GM19324 (cell line): Measurements from ENCODE around the gene IMMP2L.
"Not testable (repeated sequence)": the region's sequence is repeated elsewhere in the genome, so short reads cannot be mapped to it uniquely, and the experiment has no call there.

Experiments
- ATAC-seq: cut with Tn5 transposase; IDR thresholded peaks from one replicate; pipeline ENCODE4 v1.9.1; 2021; ENCODE audit warnings: mild to moderate bottlenecking, moderate library complexity; ENCODE audit not compliant: unreplicated experiment, low FRiP score

IMMP2L gene

DNA sequence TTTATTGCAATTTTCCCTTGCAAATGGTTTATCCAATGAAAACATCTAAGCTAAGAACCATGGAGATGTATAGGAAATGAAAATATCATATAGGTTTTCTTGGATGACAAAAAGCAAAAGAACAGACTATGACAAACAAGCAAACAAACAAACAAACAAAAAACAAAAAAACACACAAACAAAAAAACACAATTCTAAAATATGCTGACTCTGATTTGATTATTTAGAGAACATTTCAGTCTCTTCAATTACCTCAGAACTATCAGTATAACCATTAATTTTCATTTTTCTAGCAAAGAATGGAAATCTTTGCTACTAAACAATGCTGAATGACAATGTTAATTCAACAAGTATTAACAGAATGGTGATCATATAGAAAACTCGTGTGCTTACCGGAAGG lies 840.9 kb downstream of the IMMP2L start:
- ATAC-seq, result no peak

DNA sequence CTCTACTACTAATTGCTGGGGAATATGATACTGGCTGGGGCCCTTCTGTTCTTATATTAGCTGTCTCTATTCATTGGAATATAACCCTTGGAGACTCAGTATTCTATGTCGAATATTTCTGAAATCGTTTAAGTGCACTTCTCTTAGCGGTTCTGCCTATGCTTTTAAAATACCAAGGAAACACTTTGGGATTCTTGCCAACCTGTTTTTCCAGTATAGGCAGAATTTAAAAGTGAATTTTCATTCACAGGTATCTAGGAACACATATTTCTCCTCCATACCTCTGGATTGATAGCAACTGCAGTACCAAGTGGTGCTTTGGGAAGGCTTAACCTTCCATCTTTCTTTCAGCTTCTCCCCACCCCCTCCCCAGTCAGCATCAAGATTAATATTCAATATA lies 841.7 kb downstream of the IMMP2L start:
- ATAC-seq, result no peak

DNA sequence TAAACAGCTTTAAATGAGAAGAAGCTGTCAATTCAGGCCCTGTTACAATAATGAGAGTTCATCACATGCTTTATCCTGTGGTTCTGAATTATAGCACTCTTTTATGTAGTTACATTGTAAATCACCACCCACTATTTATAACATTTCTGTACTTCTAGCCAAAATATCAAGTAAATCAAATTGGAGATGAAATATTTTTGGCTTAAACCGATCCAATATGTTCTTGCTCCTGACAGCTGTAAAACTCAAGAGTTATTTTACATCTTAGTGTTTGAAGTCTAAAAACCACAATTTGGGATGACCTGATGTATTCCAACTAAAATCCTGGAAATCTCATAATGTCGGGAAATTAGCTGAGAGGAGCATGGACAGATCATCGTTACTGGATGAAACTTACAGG lies 842.6 kb downstream of the IMMP2L start:
- ATAC-seq, result no peak

DNA sequence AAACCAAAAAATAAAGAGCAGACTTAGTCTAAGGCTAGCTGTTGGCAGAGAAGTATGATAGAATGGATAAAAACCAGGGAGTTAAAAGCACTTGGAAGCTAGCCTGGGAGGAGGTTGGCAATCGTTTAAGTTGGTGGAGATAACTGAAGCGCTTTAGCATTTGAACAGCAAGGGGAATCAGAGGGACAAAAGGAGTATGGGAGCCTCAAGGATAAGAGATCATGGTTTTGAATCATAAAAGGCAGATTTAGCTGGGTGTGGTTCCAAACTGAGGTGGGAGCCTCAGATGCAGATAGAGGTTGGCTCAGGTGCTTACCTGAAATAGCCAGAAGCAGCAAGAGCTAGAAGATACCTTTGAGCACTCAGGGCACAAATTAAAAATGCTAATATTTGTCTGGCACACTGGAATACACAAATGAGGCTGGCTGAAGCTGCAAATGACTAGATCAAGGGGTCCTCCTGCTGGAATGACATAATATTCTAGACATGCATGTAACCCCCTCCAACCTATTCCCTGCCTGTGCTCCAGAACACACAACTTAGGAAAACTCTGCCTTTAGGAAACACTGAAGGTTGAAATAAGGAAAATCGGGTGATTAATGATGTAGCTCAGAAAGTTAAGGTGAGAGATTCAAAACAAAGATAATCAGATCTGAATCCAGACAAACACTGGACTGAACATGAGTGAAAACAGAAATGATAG lies 843.6 kb downstream of the IMMP2L start:
- ATAC-seq, result no peak

GRCh38 chr7:110704225-110704624 lies 858.1 kb downstream of the IMMP2L start:
- no peak for ATAC-seq

DNA sequence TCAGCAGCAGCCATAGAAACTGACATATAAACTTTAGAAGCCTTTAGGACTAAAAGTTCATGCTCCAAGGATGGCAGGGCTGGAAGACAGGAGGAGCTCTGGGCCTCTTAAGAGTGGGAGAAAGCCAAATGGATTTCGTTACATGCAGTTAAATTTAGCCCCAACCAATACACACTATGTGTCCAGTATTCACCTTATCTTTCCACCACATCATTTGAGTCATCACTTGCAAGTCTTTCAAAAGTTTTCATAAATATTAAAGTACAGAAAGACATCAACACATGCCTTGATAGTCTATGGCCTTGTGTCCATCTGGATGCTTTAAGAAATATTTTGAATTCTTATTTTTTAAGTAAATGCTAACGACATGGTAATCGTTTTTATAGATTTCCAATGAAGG lies 863.7 kb downstream of the IMMP2L start:
- ATAC-seq, result no peak

DNA sequence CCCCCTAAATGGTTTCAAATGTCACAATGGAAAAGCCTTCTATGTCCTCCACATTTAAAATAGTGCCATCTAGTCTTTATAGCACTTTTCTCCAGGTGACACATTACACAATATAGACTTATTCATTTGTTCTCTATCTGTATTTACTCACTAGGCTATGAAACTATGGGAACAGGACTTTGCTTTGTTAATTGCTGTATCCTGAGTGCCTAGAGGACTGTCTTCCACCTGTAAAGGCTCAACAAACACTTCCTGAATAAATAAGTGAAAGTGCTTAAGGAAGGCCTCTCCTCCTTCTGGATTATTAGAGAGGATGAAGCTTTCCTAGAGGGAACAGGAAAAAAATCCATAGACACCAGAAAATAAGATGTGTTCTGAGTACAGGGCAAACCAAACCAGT lies 868.9 kb downstream of the IMMP2L start:
- ATAC-seq, result no peak

DNA sequence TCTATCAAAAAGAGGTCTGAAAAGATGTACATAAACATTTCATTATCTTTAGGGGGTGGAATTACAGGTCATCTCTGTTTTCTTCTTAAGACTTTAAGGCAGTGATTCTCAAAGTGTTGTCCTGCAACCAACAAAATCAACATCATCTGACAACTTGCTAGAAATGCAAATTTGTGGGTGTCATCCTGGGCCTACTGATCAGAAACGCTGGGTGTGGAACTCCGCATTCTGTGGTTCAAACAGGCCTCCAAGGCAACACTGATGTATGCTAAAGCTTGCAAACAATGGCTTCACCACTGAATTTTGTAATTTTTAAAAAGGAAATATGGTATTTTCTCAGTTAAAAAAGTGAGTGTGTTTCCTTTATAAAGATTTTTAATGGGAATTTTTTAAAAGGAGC lies 873.4 kb downstream of the IMMP2L start:
- ATAC-seq, result no peak

DNA sequence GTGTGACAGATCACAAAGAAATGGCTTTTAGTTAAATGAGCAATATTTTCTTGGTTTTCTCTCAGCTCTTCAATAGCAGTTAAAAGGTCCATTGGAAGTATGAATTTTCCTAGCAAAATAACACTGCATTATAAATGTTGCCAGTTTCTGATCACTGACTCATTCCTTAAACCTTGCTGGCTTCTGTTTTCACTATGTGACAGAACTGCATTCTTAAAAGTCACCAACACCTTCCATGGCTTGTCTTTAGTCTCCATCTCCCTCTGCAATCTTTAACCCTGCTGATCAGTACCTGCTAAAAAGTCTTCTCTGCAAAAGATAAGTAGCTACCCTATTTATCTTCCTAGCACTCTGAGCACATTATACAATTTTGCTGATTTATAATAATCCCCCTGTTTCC lies 876.4 kb downstream of the IMMP2L start:
- ATAC-seq, result no peak

- no peak for ATAC-seq
Observed at GRCh38 chr7:110681941-110682340, 880.4 kb downstream of the IMMP2L start.

DNA sequence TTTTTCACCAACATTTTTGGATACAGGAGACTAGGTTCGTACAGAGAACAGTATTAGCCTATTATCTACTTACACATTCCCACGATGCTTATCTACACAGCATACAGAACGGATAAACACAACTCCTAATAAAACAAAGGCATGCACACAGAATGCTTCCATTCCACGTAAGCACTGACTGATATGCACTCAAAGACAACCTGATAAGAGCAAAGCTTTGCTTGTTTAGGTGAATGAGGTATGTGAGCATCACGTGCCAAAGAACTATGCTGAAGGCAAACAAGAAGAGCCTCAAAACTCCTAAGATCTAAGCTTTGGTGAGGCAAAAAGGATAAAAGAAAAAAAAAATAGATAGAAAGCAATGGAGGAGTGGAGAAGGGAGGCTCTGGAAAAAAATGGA lies 884.9 kb downstream of the IMMP2L start:
- ATAC-seq, result no peak

- no peak for ATAC-seq
Observed at GRCh38 chr7:110676785-110677184, 885.5 kb downstream of the IMMP2L start.

GRCh38 chr7:110675383-110676103 lies 886.7 kb downstream of the IMMP2L start:
- peak; percentile 50 for ATAC-seq

DNA sequence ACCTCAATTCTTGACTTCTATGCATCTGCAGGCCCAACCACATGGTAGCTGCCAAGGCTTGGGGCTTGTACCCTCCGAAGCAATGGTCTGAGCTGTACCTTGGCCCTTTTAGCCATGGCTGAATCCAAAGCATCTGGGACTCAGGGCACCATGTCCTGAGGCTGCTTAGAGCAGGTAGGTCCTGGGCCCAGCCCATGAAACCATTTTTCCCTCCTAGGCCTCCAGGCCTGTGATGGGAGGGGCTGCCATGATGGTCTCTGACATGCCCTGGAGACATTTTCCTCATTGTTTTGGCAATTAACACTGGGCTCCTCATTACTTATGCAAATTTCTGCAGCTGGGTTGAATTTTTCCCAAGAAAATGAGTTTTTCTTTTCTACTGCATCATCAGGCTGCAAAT lies 889.1 kb downstream of the IMMP2L start:
- ATAC-seq, result no peak

DNA sequence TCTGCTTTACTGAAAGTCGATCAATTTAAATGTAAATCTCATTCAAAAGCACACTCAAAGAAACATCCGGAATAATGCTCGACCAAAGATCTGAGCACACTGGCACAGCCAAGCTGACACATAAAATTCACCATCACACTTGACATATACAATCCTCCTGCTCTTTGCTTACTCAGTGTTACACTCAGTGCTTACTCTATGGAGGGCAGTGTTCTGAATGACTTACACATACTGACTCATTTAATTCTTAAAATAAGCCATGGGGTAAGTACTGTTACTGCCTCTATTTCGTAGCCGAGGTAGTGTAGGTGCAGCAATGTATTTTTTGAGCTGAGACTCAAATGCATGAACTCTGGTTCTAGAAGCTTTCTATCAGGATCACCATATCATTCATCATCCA lies 892.9 kb downstream of the IMMP2L start:
- no peak for ATAC-seq

GRCh38 chr7:110664803-110665202 lies 897.5 kb downstream of the IMMP2L start:
- ATAC-seq, result no peak

GRCh38 chr7:110660637-110661036 lies 901.7 kb downstream of the IMMP2L start:
- not testable (repeated sequence) for ATAC-seq

- ATAC-seq, result no peak
Observed at GRCh38 chr7:110650328-110650727, 912.0 kb downstream of the IMMP2L start.

GRCh38 chr7:110647266-110647665 lies 915.0 kb downstream of the IMMP2L start:
- ATAC-seq, result no peak

DNA sequence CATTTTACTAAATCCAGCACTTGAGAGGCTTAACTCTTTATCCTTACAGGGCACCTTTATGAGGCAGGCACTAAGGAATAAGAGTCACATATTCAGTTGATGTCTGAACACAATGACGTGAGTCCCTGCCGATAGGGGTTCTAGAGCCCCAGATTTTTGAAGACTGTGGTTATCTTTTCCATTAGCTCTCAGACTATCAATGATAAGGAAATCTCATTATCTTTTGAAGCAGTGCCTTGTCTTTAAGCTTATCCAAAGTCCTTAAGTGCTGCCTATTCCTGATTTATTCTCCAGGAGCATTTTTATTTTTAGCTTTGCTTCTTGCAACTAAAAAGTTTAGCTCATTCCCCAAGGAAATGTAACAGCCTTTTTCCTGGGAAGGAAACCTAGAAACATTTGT lies 915.5 kb downstream of the IMMP2L start:
- ATAC-seq, result no peak

- no peak for ATAC-seq
Observed at GRCh38 chr7:110645616-110646015, 916.7 kb downstream of the IMMP2L start.

DNA sequence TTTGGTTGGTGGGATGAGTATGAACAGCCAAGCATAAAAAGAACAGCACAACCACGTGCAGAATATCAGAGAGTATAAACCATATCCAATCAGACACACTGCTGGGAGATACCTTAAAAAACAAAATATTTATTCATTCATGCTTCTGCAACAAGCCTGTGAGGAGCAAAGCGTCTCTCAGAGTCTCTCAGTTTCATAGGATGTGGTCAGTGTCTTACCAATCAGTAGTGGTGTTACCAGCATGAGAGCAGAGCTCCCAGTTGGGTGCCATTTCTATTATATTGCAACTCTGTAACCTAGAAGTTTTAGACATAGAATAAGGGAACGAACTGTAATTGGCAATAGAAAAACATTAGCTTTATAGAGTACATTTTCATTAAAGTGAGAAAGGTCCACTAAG lies 917.2 kb downstream of the IMMP2L start:
- ATAC-seq, result peak; percentile 74
